Head of caudate nucleus (tissue), 42 donors: Measurements from ENCODE around the gene DPF3.

Experiments
- DNase-seq, 42 donors: peaks; one replicate each; pipeline versions ENCODE4 v3.0.0 to v3.0.0-alpha.2; 2020 to 2021; ENCODE audit warnings: mixed read lengths in 7 of 42
- intact Hi-C: fragments of 100-400 bp; cut with DNase I; formaldehyde crosslinking; loops from one replicate; pipeline ENCODE4 v1.15.0; 2022

DPF3 gene

GRCh38 chr14:72590577-72590976 lies 303.3 kb downstream of the DPF3 start:
- intact Hi-C loops, result no loop called here
- no peak for DNase-seq

- no peak for DNase-seq
- intact Hi-C loops, result no loop called here
Observed at GRCh38 chr14:72589652-72590051, 304.2 kb downstream of the DPF3 start.

DNA sequence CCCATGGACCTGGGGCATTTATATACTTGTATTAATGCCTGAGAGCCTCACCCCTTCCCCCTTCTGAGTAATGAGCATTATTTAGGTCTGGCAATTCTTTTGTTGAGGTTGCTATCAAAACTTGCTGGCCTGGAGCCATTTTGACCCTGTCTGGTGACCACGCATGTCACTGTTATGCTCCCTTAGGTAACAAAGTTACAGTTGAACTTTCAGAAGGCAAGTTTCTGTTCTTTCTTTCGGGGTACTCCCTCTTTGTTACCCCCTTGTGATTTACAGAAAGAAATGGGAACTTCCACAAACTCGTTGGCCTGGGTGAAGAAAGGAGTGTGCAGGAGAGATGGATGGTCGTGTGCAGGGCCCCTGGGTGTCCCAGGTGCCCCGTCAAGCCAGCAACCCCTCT lies 305.4 kb downstream of the DPF3 start:
- intact Hi-C loops, result no loop called here
- DNase-seq, result no peak

- intact Hi-C loops, result no loop called here
- DNase-seq, result no peak
Observed at GRCh38 chr14:72583316-72584272, 310.3 kb downstream of the DPF3 start.

DNA sequence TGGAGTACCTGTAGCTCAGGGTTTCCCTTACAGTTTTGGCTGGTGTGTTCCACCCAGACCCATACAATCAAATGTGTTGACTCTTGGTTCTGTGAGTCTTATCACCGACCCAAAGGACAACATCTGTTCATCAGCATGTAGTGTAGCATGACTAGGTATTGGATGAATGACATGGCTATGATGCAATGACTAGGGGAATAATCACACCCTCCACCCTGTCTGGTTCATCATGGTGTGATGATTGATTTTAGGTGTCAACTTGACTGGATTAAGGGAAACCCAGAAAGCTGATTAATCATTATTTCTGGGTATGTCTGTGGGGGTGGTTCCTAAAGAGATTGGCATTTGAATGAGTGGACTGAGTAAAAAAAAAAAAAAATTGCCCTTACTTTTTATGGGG lies 311.3 kb downstream of the DPF3 start:
- no peak for DNase-seq
- intact Hi-C loops, result no loop called here

GRCh38 chr14:72578514-72578913 lies 315.4 kb downstream of the DPF3 start:
- DNase-seq, result no peak
- intact Hi-C loops, result no loop called here

GRCh38 chr14:72577521-72577920 lies 316.4 kb downstream of the DPF3 start:
- intact Hi-C loops, result no loop called here
- no peak for DNase-seq

DNA sequence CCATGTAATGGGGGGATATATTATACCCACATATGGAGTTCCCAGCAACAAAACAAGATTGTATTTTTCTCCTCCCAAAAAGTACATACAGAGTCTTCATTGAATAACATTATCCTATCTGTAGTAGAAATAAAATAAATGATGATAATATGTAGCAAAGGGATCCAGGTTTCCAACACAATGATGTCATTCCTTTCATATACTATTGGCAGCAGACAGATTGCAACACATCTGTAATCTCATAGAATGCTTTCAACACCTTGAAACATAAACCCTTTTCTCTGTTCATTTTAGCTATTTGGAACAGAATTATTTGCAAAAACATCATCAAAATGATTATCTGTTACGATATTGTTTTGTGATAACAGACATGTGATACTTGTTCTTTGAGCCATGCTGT lies 317.6 kb downstream of the DPF3 start:
- no peak for DNase-seq
- intact Hi-C loops, result no loop called here

DNA sequence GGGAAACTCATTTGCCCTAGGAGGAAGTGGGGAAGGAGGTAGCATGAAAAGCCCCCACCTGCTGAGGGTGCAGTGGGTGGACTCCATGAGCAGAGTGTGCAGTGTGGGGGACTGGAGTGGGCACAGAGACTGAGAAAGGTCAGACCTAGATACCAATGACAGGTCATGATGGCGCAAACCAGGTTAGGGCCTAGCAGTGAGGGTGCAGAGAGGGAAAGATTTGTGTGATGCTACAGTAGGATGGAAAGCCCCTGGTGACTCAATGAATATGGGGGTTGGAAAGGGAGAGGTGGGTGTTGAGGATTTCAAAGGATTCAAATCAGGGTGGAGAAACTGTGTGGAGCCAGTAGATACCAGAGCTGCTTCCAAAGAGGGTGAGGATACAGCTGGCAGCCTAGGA lies 319.2 kb downstream of the DPF3 start:
- no peak for DNase-seq
- intact Hi-C loops, result no loop called here

DNA sequence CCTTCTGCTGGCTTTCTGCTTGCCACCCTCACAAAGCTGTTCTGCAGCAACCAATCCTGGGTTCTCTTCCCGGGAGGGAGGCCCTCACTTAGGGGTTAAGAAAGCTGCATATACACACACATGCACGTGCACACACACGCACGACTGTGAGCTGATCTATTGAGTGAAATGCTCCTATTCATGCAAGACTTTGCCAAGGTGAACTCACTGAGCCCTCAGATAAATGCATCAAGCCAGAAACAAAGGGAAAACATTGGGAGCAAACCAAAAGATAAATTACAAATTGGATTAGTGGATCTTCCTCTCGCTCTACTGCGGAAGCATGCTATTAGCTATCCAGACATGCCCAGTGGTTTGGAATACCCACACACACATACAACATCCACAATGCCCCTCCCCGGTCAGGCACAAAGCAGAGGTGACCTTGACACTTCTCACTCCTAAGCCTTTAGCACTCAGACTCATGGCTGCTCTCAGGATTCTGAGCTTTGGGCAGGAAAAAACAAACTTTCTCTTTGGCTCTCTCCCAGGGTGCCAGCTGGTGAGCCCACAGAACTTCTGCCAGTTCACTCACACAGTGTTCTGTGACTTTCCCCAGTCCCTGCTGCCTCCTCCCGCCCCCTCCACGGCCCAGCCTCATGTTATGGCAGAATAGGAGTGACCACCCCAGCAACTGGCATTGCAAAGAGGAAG lies 320.0 kb downstream of the DPF3 start:
- intact Hi-C loops, result no loop called here
- DNase-seq, result no peak
